SK-N-SH (cell line): ENCODE data around the gene MOSPD2. TPM values are rescaled to one million over a fixed set of nuclear protein-coding genes. Genes with fewer than 3 reads are reported as not detected.

Source experiments
- CTCF ChIA-PET: fragments of 300-600, 350-600 bp; formaldehyde crosslinking; extraction: SDS; loops from one replicate; lab custom pipeline; 2021; lab: Yijun Ruan, JAX
- POLR2A ChIA-PET: fragments of 350-600 bp; sonication (Branson Sonifier 250); formaldehyde crosslinking; extraction: SDS; loops from one replicate; lab custom pipeline; 2020; ENCODE audit warnings: antibody characterized with exemption, inconsistent platforms; lab: Yijun Ruan, JAX
- DNase-seq: peaks from one replicate; pipeline ENCODE4 v3.0.0; 2012
- H2AFZ ChIP-seq: fragments of 200-600 bp; sonication (generic); 2 replicates; pipeline ENCODE4 v1.8.1; 2016; ENCODE audit warnings: antibody characterized with exemption, mild to moderate bottlenecking, low read depth
- H3F3A ChIP-seq: fragments of 200-600 bp; sonication (generic); replicated peaks from 2 replicates; pipeline ENCODE3; 2016; ENCODE audit warnings: antibody characterized with exemption, mild to moderate bottlenecking; ENCODE audit not compliant: insufficient read depth
- H3K27ac ChIP-seq, 2 experiments: fragments of 200-500 bp in 1 of 2; fragments of 200-600 bp in 1 of 2; sonication (Bioruptor generic) in 1 of 2; sonication (generic), shearing (Covaris generic) in 1 of 2; 2 replicates each; pipeline versions ENCODE4 v1.5.1 to v1.6.1; 2014 to 2016; ENCODE audit warnings: low read depth in 2 of 2, inconsistent platforms in 1 of 2, low read length in 1 of 2, mild to moderate bottlenecking in 1 of 2, mixed read lengths in 1 of 2
- H3K27me3 ChIP-seq: fragments of 200-600 bp; sonication (generic), shearing (Covaris generic); 2 replicates; pipeline ENCODE4 v1.6.1; 2016; ENCODE audit warnings: mixed run types; ENCODE audit not compliant: insufficient read depth
- H3K36me3 ChIP-seq, 2 experiments: fragments of 200-500 bp in 1 of 2; fragments of 200-600 bp in 1 of 2; sonication (Bioruptor generic) in 1 of 2; sonication (generic) in 1 of 2; replicated peaks in 1 of 2; 2 replicates each; pipeline versions ENCODE3 to v1.5.1; 2014 to 2016; ENCODE audit warnings: low read length in 1 of 2, mild to moderate bottlenecking in 1 of 2; ENCODE audit not compliant: insufficient read depth in 2 of 2, control insufficient read depth in 1 of 2
- H3K4me1 ChIP-seq, 2 experiments: fragments of 200-500 bp in 1 of 2; fragments of 200-600 bp in 1 of 2; sonication (Bioruptor generic) in 1 of 2; sonication (generic), shearing (Covaris generic) in 1 of 2; 2 replicates each; pipeline versions ENCODE4 v1.5.1 to v1.6.1; 2014 to 2016; ENCODE audit warnings: low read depth in 1 of 2, low read length in 1 of 2, mixed run types in 1 of 2; ENCODE audit not compliant: insufficient read depth in 2 of 2, control insufficient read depth in 1 of 2
- H3K4me2 ChIP-seq: fragments of 200-600 bp; sonication (generic), shearing (Covaris generic); 2 replicates; pipeline ENCODE4 v1.6.1; 2017; ENCODE audit warnings: mixed run types
- H3K4me3 ChIP-seq, 2 experiments: fragments of 200-500 bp in 1 of 2; fragments of 200-600 bp in 1 of 2; sonication (Bioruptor generic) in 1 of 2; sonication (generic), shearing (Covaris generic) in 1 of 2; 2 replicates each; pipeline versions ENCODE4 v1.5.1 to v1.8.1; 2014 to 2016; ENCODE audit warnings: low read depth in 2 of 2, inconsistent platforms in 1 of 2, low read length in 1 of 2, mild to moderate bottlenecking in 1 of 2, mixed read lengths in 1 of 2, moderate library complexity in 1 of 2
- H3K79me2 ChIP-seq: fragments of 200-600 bp; sonication (generic); 2 replicates; pipeline ENCODE4 v1.8.1; 2017; ENCODE audit warnings: mild to moderate bottlenecking; ENCODE audit not compliant: insufficient read depth
- H3K9ac ChIP-seq: fragments of 200-600 bp; sonication (generic); 2 replicates; pipeline ENCODE4 v1.6.1; 2017; ENCODE audit warnings: mixed run types
- H3K9me2 ChIP-seq: fragments of 200-600 bp; sonication (generic); 2 replicates; pipeline ENCODE4 v1.6.1; 2017; ENCODE audit warnings: mixed run types
- H3K9me3 ChIP-seq: fragments of 200-600 bp; sonication (generic); 2 replicates; pipeline ENCODE4 v1.6.1; 2017; ENCODE audit warnings: mixed run types, mild to moderate bottlenecking, moderate library complexity
- H4K20me1 ChIP-seq: fragments of 200-600 bp; sonication (generic); 2 replicates; pipeline ENCODE4 v1.6.1; 2017; ENCODE audit warnings: mild to moderate bottlenecking, mixed run types; ENCODE audit not compliant: insufficient read depth
- CHD2 ChIP-seq: fragments of 150-350 bp; IDR thresholded peaks from 2 replicates; pipeline ENCODE4 v1.6.1; 2018; ENCODE audit warnings: low read length; ENCODE audit not compliant: partially characterized antibody
- EZH2phosphoT487 ChIP-seq: fragments of 200-600 bp; sonication (generic); IDR thresholded peaks from 2 replicates; pipeline ENCODE4 v1.6.1; 2017; ENCODE audit warnings: low read depth, mixed run types, mild to moderate bottlenecking, antibody characterized with exemption, moderate library complexity, borderline replicate concordance
- FOSL2 ChIP-seq: IDR thresholded peaks from 2 replicates; pipeline ENCODE4 v1.4.0; 2012; ENCODE audit warnings: low read depth, mild to moderate bottlenecking, moderate library complexity, borderline replicate concordance
- IRF3 ChIP-seq: fragments of 150-350 bp; IDR thresholded peaks from 2 replicates; pipeline ENCODE4 v1.6.1; 2016; ENCODE audit warnings: mild to moderate bottlenecking, low read depth, low read length
- JUND ChIP-seq: IDR thresholded peaks from 2 replicates; pipeline ENCODE4 v1.4.0; 2012
- TAF1 ChIP-seq: IDR thresholded peaks from 2 replicates; pipeline ENCODE4 v1.6.1; 2012; ENCODE audit warnings: low read depth, mild to moderate bottlenecking, low read length, moderate library complexity, borderline replicate concordance
- USF1 ChIP-seq: IDR thresholded peaks from 2 replicates; pipeline ENCODE4 v1.4.0; 2012; ENCODE audit warnings: low read depth, borderline replicate concordance
- WGBS: methylation state at CpG from one replicate; pipeline ENCODE4 v1.1.6; 2017; ENCODE audit warnings: low lambda C conversion rate; 5-methylcytosine and 5-hydroxymethylcytosine counted together
- polyA plus RNA-seq, 3 experiments: library from polyadenylated mRNA; depleted of rRNA; stranded (reverse); fragments of >200 nt; gene quantifications; 2 replicates each; pipeline ENCODE4 v1.2.3, GENCODE V29; 2012
- TF ChIP-seq, protein P1 (sequence below): IDR thresholded peaks from 2 replicates; pipeline ENCODE4 v1.6.1; 2012; ENCODE audit warnings: mild to moderate bottlenecking, low read depth, low read length, moderate library complexity

The MOSPD2 gene
- polyA plus RNA-seq, 1 of the 3 experiments (the other 2 are of a cell fraction) = 7.6 TPM

GRCh38 chrX:14932136-14932535 lies 58.9 kb downstream of the MOSPD2 start (continued):
- TF ChIP-seq TAF1 = no peak
- no peak for TF ChIP-seq USF1
- TF ChIP-seq, all 33 proteins: peak for 0

- no peaks in the 10 kb centered on the region for H4K20me1 ChIP-seq
Observed at GRCh38 chrX:14934423-14934822, 61.2 kb downstream of the MOSPD2 start.

More at GRCh38 chrX:14934423-14934822, 61.2 kb downstream of the MOSPD2 start:
- H3K79me2 ChIP-seq = no peaks in the 10 kb centered on the region
- no peak overlapping the region for H3K4me2 ChIP-seq
- H3K27ac ChIP-seq = no peak overlapping the region
- no peak overlapping the region for H2AFZ ChIP-seq
- H3F3A ChIP-seq = no peaks in the 10 kb centered on the region
- no peaks in the 10 kb centered on the region for H3K9me2 ChIP-seq
- POLR2A ChIA-PET = no interaction called here
- CTCF ChIA-PET = no interaction called here
- no peaks in the 10 kb centered on the region for H3K9me3 ChIP-seq
- DNase-seq = no peak
- no peaks in the 10 kb centered on the region for H3K36me3 ChIP-seq
- no peak overlapping the region for H3K4me3 ChIP-seq
- H3K9ac ChIP-seq = no peak overlapping the region
- WGBS = 60% methylated on average over 1 of the region's 1 CpG
- TF ChIP-seq CHD2 (no peak), TAF1 (no peak), EZH2phosphoT487 (no peak), IRF3 (no peak), USF1 (no peak), JUND (no peak), FOSL2 (no peak)
- TF ChIP-seq, protein P1, sequence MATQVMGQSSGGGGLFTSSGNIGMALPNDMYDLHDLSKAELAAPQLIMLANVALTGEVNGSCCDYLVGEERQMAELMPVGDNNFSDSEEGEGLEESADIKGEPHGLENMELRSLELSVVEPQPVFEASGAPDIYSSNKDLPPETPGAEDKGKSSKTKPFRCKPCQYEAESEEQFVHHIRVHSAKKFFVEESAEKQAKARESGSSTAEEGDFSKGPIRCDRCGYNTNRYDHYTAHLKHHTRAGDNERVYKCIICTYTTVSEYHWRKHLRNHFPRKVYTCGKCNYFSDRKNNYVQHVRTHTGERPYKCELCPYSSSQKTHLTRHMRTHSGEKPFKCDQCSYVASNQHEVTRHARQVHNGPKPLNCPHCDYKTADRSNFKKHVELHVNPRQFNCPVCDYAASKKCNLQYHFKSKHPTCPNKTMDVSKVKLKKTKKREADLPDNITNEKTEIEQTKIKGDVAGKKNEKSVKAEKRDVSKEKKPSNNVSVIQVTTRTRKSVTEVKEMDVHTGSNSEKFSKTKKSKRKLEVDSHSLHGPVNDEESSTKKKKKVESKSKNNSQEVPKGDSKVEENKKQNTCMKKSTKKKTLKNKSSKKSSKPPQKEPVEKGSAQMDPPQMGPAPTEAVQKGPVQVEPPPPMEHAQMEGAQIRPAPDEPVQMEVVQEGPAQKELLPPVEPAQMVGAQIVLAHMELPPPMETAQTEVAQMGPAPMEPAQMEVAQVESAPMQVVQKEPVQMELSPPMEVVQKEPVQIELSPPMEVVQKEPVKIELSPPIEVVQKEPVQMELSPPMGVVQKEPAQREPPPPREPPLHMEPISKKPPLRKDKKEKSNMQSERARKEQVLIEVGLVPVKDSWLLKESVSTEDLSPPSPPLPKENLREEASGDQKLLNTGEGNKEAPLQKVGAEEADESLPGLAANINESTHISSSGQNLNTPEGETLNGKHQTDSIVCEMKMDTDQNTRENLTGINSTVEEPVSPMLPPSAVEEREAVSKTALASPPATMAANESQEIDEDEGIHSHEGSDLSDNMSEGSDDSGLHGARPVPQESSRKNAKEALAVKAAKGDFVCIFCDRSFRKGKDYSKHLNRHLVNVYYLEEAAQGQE = no peak
- H3K27me3 ChIP-seq = no peaks in the 10 kb centered on the region
- 0 out of 4 replicates have a peak, but pooled peaks cover 0 to 5% of the 10 kb centered on the region in 2 experiments for H3K4me1 ChIP-seq
